Adrenal gland (tissue), 5 donors: Measurements from ENCODE around the gene ACSS2.

Experiments used
- CTCF ChIP-seq, 6 experiments: fragments of 450-650 bp in 4 of 6; fragments of 200-600 bp in 2 of 6; sonication (generic) in 1 of 6; IDR thresholded peaks; 1 replicate in 5 of 6; 2 replicates in 1 of 6; pipeline versions ENCODE4 v1.5.1 to v1.8.0; 2016 to 2021; ENCODE audit warnings: antibody characterized with exemption in 6 of 6, mild to moderate bottlenecking in 2 of 6, moderate library complexity in 1 of 6
- POLR2A ChIP-seq, 2 donors: fragments of 450-650 bp; IDR thresholded peaks; one replicate each; pipeline ENCODE4 v1.6.1; 2017; ENCODE audit warnings: antibody characterized with exemption in 2 of 2, mild to moderate bottlenecking in 2 of 2, moderate library complexity in 1 of 2
- donor health status: DM: no; HTN: no; CAD: no.

- TF ChIP-seq CTCF (IDR thresholded peaks at IDR 0.05) (no peak), POLR2A (IDR thresholded peaks at IDR 0.05) (no peak)
Measured at GRCh38 chr20:34928411-34928810, 52.0 kb downstream of the ACSS2 start.
